ENCODE data around the gene SKOR1.

- no peak for TF ChIP-seq CTCF (conservative IDR thresholded peaks at IDR 0.05 in 1 of 2, IDR thresholded peaks at IDR 0.05 in 1 of 2; ENCODE audit: low read depth in 1 of 2, low read length in 2 of 2)
- peak; percentile 95 for TF ChIP-seq EZH2 (IDR thresholded peaks at IDR 0.05; ENCODE audit: low read length, missing control alignments)
Measured at GRCh38 chr15:67828278-67828968, 3.1 kb downstream of the SKOR1 start.

Measured in fibroblast of lung (primary cell).